SKM-1 (cell line): ENCODE data around the gene NKG7.

Experiments
- DNase-seq: peaks from one replicate; lab custom pipeline; 2025; ENCODE audit not compliant: unreplicated experiment; lab: John Stamatoyannopoulos, UW

The NKG7 gene

DNA sequence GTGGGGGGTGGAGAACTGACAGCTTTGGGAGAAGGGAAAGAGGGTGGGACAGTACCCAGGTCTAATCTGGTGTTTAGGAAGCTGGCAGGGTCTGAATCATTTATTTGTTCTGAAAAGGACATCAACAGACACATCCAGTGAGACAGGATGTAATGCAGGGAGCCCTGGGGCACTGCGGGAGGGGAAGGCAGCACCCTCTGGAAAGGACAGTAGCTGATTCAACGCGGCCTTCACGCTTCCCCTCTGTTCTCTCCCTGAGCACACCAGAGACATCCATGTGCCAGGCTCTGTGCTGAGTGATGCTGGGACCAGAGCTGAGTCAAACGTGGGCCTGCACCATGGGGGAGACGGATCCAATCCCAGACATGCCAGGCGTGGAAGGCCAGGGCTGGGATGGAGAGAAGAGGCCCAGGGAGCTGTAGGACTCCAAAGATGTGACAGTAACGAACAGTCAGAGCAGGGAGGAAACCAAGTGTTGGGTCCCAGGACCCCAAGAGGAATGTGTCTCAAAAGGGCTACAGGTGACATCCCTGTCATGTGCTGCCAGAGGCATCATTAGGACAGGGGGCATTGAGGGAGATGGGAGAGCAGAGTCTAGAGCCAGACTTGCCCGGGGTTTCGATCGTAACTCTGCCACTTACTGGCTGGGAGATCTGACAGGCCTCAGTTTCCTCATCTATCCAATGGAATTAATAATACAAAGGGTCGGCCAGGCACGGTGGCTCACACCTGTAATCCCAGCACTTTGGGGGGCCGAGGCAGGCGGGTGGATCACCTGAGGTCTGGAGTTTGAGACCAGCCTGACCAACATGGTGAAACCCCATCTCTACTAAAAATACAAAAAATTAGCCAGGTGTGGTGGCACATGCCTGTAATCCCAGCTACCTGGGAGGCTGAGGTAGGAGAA lies 8.0 kb downstream of the NKG7 start:
- no peak for DNase-seq

- DNase-seq = no peak
Measured at GRCh38 chr19:51361239-51361638, 11.2 kb downstream of the NKG7 start.

DNA sequence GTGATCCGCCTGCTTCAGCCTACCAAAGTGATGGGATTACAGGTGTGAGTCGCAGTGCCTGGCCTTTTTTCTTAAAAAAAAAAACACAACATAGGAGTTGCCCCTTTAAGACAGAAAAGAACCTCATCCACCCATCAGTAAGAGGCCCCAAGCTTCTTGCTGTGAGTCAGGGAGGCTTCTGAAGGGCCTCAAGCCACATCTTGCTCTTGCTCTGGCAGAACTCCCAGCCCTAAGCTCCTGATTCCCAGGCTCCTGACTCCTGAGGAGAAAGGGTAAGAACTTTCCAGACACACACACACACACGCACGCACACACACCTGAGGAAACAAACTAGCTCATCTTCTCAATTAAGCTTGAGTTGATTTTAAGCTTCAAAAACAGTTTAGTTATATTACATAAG lies 13.2 kb downstream of the NKG7 start:
- no peak for DNase-seq

DNA sequence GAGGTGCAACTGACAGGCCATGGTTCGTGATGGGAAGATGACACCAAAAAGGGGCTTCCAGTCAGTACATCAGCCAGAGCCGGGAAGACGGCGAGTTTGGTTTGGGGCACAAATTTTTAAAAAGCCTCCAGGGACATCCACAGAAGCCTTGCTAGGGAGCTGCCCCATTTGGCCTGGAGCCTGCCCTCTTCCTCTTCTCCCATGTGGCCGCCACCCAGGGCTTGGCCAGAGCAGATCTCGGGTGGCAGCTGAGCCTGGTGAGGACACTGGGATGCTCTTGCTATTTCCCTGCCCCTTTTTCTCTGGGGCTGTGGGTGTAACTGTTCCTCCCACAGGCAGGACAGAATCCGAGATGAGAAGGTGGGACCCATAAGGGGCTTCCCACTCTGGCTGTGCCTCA lies 14.5 kb downstream of the NKG7 start:
- no peak for DNase-seq

GRCh38 chr19:51356159-51356801 lies 16.2 kb downstream of the NKG7 start:
- no peak for DNase-seq

DNA sequence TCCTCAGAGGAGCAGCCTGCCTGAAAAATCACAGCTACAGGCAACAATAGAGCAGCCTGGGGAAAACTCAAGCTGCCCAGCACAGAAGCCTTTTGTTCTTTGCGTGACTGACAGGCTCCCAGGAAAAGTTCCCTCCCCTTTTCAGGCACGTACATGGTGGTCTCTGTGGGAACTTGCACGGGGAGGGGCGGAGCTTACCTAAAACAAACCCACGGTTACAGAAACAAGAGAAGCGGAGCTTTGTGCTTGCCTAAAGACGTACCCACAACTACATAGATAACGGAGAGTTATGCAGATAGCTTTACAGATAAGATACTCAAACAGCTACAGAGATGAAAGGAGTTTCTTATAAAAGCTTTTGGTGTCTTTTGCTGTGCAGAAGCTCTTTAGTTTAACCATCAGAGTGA lies 17.7 kb downstream of the NKG7 start:
- no peak for DNase-seq

- DNase-seq = no peak
Measured at GRCh38 chr19:51354103-51354741, 18.2 kb downstream of the NKG7 start.

DNA sequence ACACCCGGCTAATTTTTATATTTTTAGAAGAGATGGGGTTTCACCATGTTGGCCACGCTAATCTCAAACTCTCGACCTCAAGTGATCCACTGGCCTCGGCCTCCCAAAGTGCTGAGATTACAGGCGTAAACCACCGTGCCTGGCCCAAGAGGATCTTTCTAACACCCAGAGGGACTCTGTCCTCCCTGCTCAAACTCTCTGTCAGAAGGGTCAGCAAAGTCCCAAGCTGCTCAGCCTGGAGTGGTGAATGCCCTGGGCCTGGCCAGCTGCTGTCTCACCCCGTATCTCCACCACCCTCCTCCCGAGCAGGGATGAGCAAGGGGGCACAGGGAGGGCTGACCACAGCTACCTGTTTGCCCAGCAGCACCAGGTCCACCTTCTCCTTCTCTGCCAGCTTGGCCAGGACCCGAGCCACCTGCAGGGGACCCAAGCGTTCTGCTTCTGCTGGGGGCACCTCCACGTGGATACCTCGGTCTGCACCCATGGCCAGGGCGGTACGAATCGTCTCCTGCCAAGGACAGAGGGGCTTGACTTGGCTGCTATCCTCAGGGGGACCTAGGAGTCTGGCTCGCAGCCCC lies 19.6 kb downstream of the NKG7 start:
- no peak for DNase-seq

- DNase-seq = no peak
Measured at GRCh38 chr19:51351266-51351990, 21.0 kb downstream of the NKG7 start.

DNA sequence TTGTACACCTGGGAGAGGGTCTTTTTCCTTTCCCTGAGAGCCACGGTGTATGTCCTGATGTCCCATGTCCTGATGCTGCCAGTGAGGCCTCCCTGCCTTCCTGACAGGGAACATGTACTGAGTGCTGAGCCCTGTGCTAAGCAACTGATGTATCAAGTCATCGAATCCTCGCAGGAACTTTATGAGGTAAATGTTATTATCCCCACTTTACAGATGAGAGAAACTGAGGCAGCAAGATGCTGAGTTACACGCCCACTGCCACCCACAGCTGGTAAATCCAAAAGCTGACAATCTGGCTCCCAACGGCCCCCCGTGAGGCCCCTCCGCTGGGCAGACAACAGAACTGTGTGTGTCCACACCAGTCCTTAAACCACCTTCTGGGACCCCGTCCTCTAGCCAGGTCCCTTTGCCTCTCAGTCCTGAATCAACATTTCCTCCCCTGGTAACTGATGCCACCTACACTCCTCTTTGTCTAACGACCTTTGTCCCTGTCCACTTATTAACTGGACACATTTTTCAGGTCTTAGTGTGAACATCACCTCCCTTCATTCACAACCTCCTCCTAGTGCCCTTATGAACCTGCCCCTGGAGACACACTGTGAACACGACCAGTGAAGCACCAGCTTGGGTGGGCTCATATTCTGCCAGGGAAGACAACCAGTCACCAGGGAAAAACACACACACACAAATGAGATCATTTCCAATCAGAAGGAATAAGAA lies 25.1 kb downstream of the NKG7 start:
- DNase-seq = no peak

DNA sequence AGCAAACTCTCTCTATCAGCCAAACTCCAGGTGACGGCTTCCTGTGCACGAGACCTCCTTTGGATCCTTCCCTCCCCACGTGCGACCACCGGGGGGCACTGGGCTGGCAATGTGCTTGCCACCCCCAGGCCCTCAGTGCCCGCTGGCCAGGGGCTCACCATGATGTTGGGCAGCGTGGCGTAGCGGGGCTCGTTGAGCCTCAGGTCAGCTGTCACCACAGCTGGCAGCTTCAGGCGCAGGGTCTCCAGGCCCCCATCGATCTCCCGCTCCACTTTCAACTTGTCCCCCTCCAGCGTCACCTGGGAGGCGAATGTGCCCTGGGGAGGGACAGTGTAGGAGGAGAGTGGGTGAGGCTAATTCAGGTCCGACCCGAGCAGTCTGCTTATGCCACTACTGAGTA lies 25.7 kb downstream of the NKG7 start:
- no peak for DNase-seq

- DNase-seq = no peak
Measured at GRCh38 chr19:51345076-51345620, 27.3 kb downstream of the NKG7 start.

DNA sequence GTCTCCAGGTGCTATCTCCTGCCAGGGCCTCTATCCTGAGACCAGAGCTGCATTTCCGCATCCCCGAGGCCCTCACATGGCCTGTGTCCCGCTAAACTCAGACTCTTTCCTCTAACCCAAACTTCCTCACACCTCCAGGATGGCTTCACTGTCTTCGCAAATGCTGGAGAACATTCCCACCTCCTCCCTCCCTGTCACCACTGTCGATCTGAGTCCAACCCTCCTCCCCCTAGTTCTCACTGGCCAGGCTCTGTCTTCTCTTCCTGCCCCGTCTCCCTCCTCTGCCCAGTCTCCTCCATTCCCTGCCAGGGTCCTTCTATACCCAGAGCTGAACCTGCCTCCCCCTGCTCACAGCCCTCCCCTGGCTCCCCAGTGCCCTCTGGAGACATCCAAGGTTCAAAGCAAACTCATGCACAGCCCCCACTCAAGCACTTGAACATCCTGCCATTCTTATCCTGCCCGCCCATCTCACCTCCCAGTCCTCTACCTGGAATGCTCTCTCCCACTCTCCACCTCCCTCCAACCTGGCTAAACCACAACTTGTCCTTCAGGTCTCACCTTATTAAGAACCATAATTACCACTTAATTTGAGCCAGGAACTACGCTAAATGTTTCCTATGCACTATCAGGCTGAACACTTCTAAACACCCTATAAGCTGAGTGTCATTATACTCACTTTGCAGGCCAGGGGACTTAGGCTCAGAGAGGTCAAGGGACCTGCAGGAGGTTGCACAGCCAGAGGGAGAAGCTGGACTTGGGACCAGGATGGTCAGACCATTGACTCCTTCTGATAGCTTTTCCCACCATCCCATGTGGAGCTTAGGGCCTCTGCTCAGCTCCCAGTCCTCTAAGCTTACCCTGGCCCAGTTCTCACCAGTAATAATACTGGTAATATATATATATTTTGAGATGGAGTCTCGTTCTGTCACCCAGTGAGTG lies 29.6 kb downstream of the NKG7 start:
- DNase-seq = no peak

GRCh38 chr19:51341976-51342580 lies 30.4 kb downstream of the NKG7 start, which contains the start of gene VSIG10L:
TSS of gene VSIG10L (minus strand) at chr19:51342139. CDS start at chr19:51342124, 15 bp downstream.
- DNase-seq = no peak

DNA sequence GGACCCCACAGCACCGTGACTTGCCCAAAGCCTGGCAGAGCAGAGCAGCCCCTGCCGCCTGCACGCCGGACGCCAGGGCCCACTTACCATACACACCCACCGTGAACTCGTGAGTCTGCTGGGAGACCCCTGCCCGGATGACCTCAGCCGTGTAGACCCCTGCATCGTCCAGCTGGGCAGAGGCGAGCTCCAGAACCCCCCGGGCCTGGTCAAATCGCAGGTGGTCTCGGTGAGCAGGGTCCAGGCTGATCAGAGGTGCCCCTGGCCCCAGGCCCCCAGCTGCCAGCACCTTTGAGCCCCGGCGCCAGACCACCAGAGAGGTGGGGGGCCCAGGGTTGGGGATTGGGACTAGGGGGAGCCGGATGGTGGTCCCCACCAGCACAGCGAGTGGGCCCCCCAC lies 31.4 kb downstream of the NKG7 start:
- no peak for DNase-seq

DNA sequence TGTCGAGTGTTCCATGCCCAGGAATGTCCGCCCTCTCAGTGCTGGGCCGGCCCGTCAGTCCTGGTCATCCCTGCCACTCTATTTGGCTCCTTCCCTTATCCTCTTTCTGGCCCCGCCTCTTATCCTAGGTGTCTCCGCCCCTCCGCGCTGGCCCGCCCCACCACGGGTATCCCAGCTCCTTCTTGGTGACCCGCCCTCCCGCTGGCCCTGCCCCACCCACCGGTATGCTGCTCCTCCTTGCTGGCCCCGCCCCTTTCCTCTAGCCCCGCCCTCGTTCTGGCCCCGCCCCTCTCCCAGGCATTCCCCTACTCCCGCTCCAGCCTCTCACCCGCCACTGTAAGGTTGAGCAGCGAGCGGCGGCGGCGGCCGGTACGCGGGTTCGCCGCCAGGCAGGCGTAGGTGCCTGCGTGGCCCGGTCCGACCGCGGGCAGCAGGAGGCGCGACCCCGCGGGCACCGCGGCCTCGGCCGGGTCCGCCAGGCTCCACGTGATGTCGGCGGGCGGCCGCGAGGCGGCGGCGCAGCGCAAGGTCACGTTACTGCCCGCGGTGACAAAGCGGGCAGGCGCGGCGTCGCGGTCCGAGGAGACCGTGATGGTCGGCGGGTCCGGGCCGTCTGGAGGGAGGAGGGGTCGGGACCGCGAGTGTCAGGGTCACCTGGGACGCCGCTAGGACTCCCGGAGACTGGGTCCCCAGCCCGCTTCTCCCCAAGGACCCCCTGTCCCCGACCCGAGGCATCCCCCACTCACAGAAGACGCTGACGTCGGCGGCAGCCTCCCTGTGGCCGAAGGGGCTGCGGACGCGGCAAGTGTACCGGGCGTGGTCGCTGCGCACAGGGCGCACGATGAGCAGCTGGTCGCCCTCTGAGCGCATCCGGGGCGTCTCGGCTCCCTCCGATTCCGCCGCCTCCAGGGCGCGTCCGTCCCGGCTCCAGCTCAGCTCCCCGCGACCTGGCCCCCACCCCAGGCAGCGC lies 32.5 kb downstream of the NKG7 start:
- peak; percentile 38 for DNase-seq

GRCh38 chr19:51339313-51339686 lies 33.2 kb downstream of the NKG7 start:
- DNase-seq = no peak
